Measurements from ENCODE around the gene CAPN7.

CAPN7 gene

DNA sequence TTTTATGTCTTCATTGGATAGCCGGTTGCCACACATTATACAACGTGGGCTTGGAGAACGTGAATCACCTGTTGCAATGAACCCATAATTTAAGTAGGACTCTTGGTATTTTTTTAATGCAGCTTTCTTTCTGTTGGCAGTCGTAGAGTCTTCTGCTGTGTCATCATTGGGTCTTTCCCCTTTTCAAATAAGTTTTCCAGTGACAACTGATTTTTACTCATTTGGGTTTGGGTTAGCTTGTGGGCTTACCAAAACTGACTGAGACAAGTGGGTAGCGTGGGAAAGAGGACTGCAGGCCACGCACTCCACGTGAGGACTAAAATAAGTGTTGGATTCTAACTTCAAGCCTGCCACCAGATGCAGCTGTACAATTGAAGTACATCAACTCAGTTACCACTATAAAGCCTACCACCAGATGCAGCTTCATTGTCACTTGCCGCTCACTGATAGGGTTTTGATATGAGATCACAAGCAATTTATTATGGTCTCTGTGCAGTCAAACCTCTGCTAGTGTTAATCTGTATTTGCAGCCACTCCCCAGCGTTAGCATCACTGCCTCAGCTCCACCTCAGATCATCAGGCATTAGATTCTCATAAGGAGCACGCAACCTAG is 6.4 kb upstream of the CAPN7 start:
- no peak for DNase-seq (ENCODE audit: low read depth)

DNA sequence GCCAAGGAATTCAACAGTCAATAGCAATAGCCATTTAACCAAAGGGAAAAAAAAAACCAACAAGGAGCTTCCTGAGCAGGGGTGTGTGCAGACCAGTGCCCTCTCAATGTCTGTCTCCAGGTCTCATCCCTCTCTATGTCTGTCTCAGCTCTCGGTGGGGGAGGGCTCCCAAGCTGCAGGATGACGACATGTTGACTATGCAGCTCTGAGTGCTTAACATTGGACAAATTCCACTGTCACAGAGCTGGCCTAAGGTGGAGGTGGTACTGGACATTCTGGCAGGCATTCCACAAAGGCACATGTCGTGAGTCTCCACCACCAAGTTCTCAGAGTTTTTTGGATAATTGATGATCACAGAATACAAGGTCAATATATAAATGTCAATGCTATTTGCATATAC is 2.0 kb upstream of the CAPN7 start:
- no peak for DNase-seq (ENCODE audit: low read depth)

DNA sequence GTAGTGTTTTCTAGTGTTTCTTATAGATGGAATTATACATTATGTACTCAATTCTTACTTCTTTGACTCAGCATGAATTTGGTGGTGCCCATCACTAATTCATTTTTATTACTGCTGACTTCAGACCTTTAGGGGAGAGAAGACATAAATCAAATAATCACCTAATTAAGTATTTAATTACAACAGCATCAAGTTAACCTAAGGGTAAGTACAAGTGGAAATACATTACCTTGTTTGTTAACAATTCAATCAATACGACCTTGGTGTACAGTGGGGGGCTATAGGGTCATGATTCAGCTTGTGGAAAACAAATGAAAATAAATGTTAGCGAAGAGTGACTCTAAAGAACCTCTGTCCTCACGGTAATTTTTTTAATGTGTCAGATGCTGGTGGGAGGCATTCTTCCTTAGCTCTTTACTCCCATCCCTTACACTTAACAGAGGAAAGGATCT is 538 bp upstream of the CAPN7 start:
- DNase-seq (ENCODE audit: low read depth) = no peak

DNA sequence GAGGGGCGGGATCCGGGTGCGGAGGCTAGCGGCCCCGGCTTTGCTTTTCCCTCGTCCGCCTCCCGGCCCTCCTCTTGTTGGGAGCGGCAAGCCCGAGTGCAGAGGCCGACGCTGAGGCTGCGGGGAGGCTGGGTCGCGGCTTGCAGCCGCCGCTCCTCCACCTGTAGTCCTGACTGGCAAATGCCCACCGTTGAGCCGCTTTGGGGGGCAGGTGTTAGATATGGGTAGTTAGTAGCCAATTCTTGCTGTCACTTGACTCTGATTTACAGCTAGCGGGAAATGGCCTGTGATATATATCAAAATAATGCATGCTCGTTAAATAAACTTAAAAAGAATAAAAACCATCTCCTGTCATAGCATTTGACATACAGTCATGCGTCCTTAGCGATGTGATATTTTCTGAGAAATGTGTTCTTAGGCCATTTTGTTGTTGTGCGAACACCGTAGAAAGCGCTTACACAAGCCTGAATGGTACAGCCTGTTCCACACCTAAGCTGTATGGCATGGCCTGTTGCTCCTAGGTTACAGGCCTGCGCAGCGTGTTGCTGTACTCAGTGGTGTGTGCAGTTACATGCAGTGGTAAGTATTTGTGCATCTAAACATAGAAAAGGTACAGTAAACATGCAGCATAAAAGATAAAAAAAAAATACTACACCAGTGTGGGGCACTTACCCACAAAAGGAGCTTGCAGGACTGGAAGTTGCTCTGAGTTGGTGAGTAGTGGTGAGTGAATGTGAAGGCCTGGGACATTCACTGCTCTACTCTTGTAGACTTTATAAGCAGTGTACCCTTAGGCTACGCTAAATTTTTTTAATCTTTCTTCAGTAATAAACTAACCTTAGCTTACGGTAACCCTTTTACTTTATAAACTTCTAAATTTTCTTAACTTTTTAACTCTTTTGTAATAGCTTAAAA is 873 bp downstream of the CAPN7 start:
- no peak for DNase-seq (ENCODE audit: low read depth)

DNA sequence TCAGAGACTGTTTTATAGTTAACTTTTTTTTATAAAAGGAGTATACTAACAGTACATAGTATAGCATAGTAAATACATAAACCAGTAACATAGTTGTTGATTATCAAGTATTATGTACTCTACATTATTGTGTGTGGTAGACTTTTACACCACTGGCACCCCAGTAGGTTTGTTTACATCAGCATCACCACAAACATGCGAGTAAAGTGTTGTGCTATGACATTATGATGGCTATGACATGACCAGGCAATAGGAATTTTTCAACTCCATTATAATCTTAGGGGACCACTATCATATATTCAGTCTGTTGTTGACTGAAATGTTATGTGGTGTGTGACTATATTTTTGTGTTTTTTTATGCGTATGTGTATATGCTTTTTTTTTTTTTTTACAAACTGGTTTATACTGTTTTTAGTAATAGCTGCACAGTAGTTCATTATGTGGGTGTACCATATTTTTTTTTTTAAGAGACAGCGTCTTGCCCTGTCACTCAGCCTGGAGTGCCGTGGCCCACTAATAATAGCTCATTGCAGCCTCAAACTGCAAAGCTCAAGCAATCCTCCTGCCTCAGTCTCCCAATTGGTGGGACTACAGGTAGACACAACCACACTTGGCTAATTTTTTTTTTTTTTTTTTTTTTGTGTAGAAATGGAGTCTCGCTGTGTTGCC is 1.9 kb downstream of the CAPN7 start:
- DNase-seq (ENCODE audit: low read depth) = no peak

DNA sequence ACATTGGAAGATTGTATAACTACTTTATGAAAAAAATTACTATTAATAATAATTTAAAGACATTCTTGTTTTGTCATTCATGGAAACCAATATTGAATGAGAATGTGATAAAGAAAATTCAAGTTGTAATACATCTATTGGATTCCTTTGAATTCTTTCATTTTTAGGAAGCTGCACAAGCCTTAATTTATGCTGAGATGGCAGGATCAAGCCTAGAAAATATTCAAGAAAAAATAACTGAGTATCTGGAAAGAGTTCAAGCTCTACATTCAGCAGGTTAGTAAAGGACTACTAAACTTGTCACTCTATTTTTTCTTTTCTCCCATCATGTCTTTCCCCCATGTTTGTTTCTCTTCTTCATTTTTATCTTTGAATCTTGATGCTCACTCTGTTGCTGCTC is 5.9 kb downstream of the CAPN7 start:
- DNase-seq (ENCODE audit: low read depth) = no peak

DNA sequence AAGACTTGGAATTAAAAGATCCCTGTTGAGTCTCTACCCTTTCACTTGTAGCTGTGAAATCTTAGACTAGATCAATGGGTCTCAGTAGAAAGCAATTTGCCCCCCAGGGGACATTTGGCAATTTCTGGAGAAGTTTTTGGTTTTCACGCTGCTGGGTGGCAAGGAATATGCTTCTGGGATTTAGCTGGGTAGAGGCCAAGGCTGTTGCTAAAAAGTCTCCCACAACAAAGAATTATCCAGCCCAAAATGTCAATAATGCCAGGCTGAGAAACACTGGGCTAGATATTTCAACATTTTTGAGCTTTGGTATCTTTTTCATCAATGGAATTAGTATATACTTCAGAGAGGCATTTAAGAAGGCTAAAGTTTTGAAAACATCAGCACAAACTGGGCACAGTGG is 8.7 kb downstream of the CAPN7 start:
- no peak for DNase-seq (ENCODE audit: low read depth)

DNA sequence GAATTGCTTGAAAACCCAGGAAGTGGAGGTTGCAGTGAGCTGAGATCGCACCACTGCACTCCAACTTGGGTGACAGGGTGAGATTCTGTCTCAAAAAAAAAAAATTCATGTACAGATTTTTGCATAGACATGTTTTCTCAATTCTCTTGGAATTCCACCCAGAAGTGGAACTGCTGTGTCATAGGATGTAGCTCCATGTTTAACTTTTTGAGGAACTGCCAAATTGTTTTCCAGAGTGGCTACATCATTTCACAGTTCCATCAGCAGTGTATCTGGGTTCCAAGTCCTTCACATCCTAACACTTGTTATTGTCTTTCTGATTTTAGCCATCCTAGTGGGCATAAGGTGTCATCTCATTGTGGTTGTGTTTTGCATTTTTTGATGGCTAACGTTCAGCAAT is 9.9 kb downstream of the CAPN7 start:
- DNase-seq (ENCODE audit: low read depth) = no peak

DNA sequence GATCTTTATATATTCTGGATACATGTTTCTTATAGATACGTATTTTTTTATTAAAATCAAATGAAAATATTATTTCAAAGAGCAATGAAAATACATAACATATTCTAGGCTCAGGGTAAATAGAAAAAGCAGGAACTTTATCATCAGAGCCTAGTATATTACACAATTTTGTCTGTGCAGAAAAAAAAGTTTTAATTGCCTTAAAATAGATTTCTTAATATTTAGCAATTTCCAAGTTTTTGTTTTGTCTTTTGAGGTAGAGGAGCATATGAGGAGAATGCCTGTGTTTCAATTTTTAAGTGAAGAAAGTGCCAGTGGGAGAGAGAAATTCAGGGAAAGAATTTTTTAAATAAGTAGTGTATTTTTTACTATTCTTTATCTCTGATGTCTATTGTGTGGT is 10.5 kb downstream of the CAPN7 start:
- no peak for DNase-seq (ENCODE audit: low read depth)

DNA sequence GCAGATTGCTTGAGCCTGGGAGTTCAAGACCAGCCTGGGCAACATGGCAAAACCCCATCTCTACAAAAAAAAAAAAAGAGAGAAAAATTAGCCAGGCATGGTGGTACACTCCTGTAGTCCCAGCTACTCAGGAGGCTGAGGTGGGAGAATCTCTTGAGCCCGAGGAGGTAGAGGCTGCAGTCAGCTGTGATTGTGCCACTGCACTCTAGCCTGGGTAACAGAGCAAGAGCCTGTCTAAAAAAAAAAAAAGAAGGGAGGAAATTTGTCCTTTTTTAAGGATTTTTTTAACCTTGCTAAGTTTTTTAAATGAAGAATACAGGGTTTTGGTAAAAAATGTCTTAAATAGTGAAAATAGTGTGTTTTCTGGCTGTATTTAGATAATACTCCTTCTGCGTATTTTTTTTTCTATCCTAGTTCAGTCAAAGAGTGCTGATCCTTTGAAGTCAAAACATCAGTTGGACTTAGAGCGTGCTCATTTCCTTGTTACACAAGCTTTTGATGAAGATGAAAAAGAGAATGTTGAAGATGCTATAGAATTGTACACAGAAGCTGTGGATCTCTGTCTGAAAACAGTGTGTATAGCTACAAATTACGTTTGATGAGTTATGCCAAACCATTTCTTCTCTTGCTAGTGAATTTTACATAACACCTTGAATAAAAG is 11.1 kb downstream of the CAPN7 start:
- DNase-seq (ENCODE audit: low read depth) = no peak

DNA sequence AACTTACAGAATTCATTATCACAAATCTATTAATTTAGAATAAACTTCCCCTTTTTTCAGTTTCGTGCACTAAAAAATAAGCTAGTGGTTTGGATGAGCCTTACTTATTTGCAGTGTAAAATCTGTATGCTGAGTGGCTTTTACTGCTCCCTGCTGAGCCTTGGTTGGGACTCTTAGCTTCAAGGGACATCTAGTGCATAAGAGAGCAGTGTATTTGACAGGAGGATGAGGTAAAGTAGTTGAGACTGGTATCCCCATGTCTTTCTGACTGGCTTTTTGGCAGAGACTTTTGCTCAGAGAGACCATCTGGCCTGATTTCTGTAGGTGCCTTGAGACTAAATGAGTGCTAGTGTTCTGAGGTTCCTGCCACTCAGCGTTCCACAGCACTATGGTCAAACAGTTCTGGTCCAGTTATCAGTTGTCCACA is 11.8 kb downstream of the CAPN7 start:
- no peak for DNase-seq (ENCODE audit: low read depth)

DNA sequence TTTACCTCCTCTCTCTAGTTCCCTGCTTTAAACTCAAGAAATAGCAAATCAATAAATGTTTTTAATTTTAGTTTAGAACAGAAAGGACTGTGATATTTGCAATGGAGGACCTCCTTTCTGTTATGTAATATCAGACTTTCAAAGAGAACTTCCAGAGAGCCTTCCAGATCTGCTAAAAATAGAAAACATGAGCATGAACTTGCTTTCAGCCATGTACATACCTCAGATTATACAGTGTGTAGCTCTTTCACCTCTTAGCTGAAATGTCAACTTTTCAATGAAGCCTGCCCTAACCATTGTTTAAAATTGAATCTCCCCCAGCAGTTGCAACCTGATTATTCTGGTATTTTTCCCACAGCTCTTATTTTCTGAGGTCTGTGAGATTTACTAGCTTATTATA is 12.6 kb downstream of the CAPN7 start:
- DNase-seq (ENCODE audit: low read depth) = no peak

DNA sequence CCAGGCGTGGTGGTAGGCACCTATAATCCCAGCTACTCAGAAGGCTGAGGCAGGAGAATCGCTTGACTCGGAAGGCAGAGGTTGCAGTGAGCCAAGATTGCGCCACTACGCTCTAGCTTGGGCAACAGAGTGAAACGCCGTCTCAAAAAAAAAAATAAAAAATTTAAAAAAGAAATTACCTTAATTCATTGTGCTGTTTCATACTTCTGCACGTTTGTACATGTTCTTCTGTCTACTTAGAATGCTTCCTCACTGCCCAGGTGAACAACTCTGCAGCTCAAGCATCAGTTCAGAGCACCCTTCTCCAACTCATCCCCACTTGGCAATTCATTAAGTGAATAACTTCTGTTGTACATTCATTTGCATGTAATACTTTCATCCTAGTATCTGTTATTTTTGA is 14.0 kb downstream of the CAPN7 start:
- DNase-seq (ENCODE audit: low read depth) = no peak

DNA sequence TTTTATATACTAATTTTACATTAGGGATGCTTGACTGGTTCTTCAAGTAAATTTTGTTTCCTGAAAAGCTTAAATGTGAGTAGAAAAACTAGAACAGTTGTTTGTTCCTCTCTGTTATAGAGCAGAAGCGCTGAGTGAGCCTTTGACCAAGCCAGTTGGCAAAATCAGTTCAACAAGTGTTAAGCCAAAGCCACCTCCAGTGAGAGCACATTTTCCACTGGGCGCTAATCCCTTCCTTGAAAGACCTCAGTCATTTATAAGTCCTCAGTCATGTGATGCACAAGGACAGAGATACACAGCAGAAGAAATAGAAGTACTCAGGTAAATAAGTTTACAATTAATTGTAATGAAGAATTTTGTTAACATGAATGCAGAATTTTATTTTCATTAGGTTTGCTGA is 14.6 kb downstream of the CAPN7 start:
- DNase-seq (ENCODE audit: low read depth) = no peak

DNA sequence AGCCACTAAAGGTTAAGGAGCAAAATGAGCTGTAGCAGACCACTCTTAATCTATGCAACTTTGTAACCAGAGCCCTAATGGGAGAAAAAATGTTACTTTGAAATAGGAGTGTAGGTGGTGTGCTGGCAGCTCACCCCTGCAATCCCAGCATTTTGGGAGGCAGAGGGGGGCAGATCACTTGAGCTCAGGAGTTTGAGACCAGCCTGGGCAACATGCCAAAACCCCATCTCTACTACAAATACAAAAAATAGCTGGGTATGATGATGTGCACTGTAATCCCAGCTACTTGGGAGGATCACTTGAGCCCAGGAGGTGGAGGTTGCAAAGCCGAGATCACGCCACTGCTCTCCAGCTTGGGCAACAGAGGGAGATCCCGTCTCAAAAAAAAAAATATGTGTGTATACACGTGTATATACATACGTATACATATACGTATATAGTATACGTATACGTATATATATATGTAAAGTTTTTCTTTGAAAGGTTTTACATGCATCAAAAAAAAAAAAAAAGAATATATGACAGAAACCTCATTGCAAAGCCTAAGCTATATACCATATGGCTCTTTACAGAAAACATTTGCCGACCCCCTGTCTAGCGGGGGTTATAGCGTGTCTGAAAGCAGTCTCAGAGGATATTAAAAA is 15.7 kb downstream of the CAPN7 start:
- no peak for DNase-seq (ENCODE audit: low read depth)

DNA sequence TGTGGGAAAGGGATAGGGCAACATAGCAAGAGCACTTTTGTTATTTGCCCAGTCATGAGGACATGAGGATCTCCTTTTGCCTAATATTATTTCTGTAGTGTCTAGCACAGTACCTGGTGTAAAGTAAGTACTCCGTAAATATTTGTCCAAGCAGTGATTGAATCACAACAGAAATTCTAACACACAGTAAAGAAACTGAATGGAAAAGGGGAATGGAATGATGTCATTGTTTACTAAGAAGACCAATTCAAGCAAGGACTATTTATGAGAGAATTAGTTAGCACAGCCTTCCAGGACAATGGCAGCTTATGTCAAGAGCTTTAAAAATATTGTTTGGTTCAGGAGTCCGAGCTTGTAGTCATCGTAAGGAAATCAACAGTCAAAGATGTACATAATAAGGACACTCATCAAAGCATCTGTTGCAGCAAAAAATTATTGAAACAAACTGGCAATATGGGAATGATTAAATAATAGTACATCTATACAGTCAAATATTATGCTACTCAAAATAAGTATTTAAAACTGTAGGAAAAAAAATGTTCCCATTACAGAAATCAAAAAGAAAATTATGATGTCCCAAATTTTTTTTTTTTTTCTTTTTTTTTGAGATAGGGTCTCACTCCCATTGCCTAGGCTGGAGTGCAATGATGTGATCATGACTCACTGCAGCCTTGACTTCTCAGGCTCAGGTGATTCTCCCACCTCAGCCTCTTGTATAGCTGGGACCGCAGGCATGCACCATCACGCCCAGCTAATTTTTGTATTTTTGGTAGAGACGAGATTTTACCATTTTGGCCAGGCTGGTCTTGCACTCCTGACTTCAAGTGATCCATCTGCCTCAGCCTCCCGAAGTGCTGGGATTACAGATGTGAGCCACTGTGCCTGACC is 17.9 kb downstream of the CAPN7 start:
- no peak for DNase-seq (ENCODE audit: low read depth)

DNA sequence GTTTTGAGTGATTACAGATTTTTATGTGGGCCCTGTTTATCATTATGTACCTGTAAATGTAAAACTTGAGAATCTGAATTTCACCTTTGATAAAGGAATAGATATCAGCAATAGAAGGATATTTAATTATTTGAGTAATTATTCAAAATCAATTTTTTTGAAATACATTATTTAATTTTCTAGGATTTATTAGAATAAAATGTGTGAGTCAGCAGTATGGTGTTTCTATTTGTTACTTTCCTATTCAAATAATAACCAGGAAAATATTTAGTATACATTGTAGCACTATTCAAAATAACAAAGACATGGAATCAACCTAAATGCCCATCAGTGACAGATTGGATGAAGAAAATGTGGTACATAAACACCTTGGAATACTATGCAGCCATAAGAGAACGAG is 22.1 kb downstream of the CAPN7 start:
- DNase-seq (ENCODE audit: low read depth) = no peak

DNA sequence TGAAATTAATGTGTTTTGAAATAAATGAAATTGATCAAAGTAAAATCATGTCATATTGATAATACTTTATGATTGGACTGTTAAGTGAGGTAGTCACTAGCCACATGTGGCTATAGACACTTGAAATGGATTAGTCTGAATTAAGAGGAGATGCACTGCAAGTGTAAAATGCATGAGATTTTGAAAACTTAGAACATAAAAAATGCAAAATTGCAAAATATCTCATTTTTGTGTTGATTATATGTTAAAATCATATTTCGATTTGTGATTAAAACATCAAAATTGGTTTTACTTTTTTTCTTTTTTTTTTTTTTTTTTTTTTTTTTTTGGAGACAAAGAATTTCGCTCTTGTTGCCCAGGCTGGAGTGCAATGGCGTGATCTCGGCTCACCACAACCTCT is 23.2 kb downstream of the CAPN7 start:
- DNase-seq (ENCODE audit: low read depth) = no peak

DNA sequence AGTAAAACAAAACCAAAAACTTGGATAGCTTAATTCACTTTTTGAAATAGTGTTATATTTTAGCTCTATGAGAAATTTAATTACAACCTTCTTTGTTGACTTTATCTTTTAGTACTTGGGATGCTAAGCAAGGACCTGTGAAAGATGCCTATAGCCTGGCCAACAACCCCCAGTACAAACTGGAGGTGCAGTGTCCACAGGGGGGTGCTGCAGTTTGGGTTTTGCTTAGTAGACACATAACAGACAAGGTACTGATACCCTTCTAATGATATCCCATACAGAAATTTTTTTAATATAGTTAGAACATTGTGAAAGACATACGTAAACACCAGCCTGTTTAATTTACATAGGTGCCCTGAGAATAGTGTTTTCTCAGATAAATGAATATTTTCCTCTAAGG is 35.3 kb downstream of the CAPN7 start:
- no peak for DNase-seq (ENCODE audit: low read depth)

DNA sequence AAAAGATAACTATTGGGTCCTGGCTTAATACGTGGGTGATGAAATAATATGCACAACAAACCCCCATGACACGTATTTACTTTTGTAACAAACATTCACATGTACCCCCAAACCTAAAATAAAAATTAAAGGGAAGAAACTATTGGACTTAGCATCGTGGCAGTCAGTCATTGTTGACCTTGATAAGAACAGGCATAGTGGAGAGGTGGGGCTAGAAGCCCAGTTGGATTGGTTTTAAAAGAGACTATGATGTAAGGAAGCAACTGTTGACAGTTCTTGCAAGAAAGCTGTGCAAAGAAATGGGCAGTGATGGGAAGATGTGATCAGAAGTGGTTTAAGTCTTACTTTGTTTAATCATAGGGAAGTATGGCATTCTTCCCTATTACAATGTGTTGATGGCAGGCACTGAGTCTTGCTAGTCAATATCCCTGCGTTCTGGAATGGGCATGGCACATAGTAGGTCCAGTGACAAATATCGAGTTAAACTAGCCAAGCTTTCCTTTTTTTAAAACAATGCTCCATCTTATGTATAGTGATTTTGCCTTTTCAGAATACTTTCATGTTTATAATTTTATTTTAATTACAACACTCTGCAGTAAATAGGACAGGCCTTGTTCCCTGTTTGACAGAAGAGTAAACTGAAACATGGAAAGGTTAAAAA is 37.9 kb downstream of the CAPN7 start:
- no peak for DNase-seq (ENCODE audit: low read depth)

DNA sequence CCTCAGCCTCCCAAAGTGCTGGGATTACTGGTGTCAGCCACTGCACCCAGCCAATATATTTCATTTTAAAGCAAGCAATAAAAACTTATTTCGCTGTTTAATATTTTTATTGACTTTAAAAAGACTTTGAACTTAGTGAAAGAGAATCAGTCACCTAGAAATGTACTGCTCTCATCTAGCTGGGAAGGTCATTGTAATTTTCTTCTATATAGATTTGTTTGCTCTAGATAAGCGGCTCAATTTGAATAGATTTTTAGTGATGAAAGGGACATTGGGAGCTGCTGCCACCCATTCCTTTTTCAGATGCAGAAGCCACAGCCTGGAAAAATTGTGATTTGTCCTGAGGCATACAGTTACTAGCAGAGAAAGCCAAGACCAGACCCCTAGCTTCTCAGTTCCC is 40.1 kb downstream of the CAPN7 start:
- no peak for DNase-seq (ENCODE audit: low read depth)
